GM06990 (cell line): Measurements from ENCODE around the gene LAMB1.

Experiments
- DNase-seq: peaks from one replicate; pipeline ENCODE4 v3.0.0-alpha.2; 2011; ENCODE audit not compliant: insufficient read length; ENCODE audit errors: extremely low read depth
- H3K27me3 ChIP-seq: replicated peaks from 2 replicates; pipeline ENCODE4 v1.6.0; 2011; ENCODE audit warnings: low read length; ENCODE audit not compliant: control insufficient read depth, insufficient read depth
- H3K36me3 ChIP-seq: 2 replicates; pipeline ENCODE4 v1.5.1; 2011; ENCODE audit warnings: low read length; ENCODE audit not compliant: control insufficient read depth, insufficient read depth
- H3K4me3 ChIP-seq: replicated peaks from 2 replicates; pipeline ENCODE4 v1.5.1; 2011; ENCODE audit warnings: low read depth, mild to moderate bottlenecking, control low read depth, low read length
- TF ChIP-seq, protein P1 (sequence below): IDR thresholded peaks from 2 replicates; pipeline ENCODE4 v1.5.1; 2011; ENCODE audit warnings: low read length, control low read depth, mild to moderate bottlenecking, inconsistent platforms; ENCODE audit not compliant: insufficient read depth, poor library complexity, severe bottlenecking

LAMB1 gene

DNA sequence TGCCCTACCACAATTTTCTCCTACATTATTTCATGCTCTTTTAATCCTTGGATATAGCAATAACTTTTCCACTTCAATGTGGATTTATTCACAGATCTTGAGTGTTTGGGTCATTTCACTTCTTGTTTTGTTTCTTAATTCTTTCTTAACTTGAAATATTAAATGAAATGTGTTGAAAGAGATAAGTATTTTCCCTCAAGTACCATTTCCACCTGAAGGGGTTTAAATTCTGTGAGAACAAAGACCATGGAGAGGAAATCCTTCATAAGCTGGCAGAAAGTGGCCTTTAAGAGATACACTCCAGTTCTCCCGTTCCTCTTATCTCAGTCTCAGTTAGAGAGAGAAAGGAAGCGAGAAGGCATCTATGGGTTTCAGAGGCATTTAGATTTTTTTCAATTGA lies 126.0 kb downstream of the LAMB1 start:
- H3K27me3 ChIP-seq: no peaks in the 10 kb centered on the region
- no peaks in the 10 kb centered on the region for H3K36me3 ChIP-seq
- DNase-seq: no peak
- TF ChIP-seq, protein P1, sequence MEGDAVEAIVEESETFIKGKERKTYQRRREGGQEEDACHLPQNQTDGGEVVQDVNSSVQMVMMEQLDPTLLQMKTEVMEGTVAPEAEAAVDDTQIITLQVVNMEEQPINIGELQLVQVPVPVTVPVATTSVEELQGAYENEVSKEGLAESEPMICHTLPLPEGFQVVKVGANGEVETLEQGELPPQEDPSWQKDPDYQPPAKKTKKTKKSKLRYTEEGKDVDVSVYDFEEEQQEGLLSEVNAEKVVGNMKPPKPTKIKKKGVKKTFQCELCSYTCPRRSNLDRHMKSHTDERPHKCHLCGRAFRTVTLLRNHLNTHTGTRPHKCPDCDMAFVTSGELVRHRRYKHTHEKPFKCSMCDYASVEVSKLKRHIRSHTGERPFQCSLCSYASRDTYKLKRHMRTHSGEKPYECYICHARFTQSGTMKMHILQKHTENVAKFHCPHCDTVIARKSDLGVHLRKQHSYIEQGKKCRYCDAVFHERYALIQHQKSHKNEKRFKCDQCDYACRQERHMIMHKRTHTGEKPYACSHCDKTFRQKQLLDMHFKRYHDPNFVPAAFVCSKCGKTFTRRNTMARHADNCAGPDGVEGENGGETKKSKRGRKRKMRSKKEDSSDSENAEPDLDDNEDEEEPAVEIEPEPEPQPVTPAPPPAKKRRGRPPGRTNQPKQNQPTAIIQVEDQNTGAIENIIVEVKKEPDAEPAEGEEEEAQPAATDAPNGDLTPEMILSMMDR: no peak
- H3K4me3 ChIP-seq: no peak overlapping the region

DNA sequence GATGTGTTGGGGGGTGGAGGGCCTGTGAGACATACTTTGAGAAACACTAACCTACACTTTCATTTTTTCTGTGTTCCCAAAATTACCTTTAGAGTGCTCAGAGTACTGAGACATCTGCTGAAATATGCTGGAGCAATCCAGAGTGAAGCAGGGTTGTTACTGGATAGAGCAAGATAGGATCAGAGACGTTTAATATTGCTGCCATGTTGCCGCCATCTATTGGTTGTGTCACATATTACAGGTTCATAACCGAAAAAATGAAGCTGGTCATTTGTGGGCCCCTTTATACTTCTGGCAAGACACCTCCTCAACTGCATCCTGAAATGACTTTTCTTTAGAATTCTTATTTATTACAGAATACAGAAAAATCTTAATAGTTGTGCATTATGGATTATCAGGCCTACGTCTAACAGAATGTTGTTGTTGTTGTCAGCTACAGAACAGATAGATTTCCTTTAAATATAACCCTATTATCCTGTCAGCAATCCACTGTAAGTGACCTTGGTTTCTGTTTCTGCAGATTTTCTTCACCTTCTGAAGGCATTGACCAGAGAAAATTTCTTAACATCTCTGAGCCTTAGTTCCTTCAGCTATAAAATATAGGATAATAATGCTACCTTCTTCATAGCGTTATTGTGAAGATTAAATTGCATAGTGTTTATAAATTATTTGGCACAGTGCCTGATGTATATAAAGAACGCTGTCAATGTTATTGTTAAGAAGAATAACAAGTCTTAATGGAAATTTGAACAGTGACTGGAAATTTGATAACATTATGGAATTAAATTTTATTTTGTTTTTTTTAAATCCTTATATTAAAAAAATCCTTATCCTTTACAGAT lies 128.1 kb downstream of the LAMB1 start:
- Histone ChIP-seq H3K4me3 (no peak overlapping the region), H3K27me3 (no peaks in the 10 kb centered on the region), H3K36me3 (no peaks in the 10 kb centered on the region)
- TF ChIP-seq, protein P1: peak; percentile 62
- DNase-seq: no peak

DNA sequence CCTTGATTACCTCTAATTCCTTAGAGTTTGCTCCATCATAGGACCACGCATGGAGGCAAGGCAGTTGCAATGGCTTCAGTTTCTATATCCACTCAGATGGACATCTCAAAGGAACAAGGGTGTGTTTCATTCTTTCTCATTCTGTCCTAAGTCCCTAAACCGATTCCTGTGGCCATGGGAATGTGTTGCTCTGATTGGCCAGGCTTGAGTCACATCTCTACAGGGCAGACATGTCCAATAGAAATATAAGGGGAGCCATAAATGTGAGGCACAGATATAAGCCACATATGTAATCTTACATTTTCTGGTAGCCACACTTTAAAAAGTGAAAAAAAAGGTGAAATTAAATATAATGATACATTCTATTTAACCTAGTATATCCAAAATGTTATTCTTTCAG lies 128.8 kb downstream of the LAMB1 start:
- no peaks in the 10 kb centered on the region for H3K36me3 ChIP-seq
- no peak for DNase-seq
- TF ChIP-seq, protein P1: no peak
- no peak overlapping the region for H3K4me3 ChIP-seq
- H3K27me3 ChIP-seq: no peaks in the 10 kb centered on the region
